H1 (cell line): Measurements from ENCODE around the gene SART1.

Source experiments
- EZH2 ChIP-seq: fragments of 200-600 bp; sonication (generic); IDR thresholded peaks from 2 replicates; pipeline ENCODE4 v1.7.1; 2012; ENCODE audit warnings: low read depth, mild to moderate bottlenecking, moderate library complexity, low read length, inconsistent platforms; ENCODE audit not compliant: severe bottlenecking
- GABPA ChIP-seq: IDR thresholded peaks from 2 replicates; pipeline ENCODE4 v1.6.1; 2011; ENCODE audit warnings: mild to moderate bottlenecking, low read length, moderate library complexity, borderline replicate concordance; ENCODE audit not compliant: insufficient read depth
- POLR2A ChIP-seq, 2 experiments: IDR thresholded peaks; 1 replicate in 1 of 2; 2 replicates in 1 of 2; pipeline ENCODE4 v1.6.1; 2011; ENCODE audit warnings: low read depth in 2 of 2, low read length in 2 of 2, mild to moderate bottlenecking in 2 of 2; ENCODE audit errors: control extremely low read depth in 1 of 2

- no peak for TF ChIP-seq POLR2A (IDR thresholded peaks at IDR 0.05; ENCODE audit: control extremely low read depth in 1 of 2, low read depth in 2 of 2, low read length in 2 of 2)
- TF ChIP-seq GABPA = no peak
- TF ChIP-seq EZH2 = no peak
These were observed 3.2 kb upstream of the SART1 start for GRCh38 chr11:65958291-65958690.
